ENCODE measurements around the gene ARID4B. TPM values are rescaled to one million over a fixed set of nuclear protein-coding genes. Genes with fewer than 3 reads are reported as not detected.

ARID4B gene
- total RNA-seq, 1 experiment from 2014 or later, result 34.0 TPM

GRCh38 chr1:235357485-235358373, 29.8 kb upstream of the ARID4B start:
- Histone ChIP-seq H2BK120ac (ENCODE audit: low read depth, low read length, poor library complexity, severe bottlenecking) (no peak overlapping the region), H4K91ac (ENCODE audit: insufficient read length, low read depth, low read length) (no peak overlapping the region), H3K18ac (ENCODE audit: insufficient read length, low read depth, low read length) (no peak overlapping the region), H3K56ac (ENCODE audit: insufficient read length, low read depth, low read length) (no peak overlapping the region), H2AK5ac (ENCODE audit: insufficient read length, low read length) (no peak overlapping the region), H2BK5ac (ENCODE audit: insufficient read length, low read length) (no peak overlapping the region), H3K4me2 (ENCODE audit: insufficient read depth, insufficient read length, low read length) (peak overlapping the region; percentile 35), H3K23ac (ENCODE audit: insufficient read length, low read depth, low read length) (no peak overlapping the region), H2BK20ac (ENCODE audit: low read depth, low read length, poor library complexity, severe bottlenecking) (no peak overlapping the region), H2BK15ac (ENCODE audit: low read depth, low read length) (no peak overlapping the region), H4K5ac (ENCODE audit: insufficient read length, low read depth, low read length) (no peak overlapping the region), H4K8ac (replicated peaks; ENCODE audit: insufficient read length, low read depth, low read length) (no peak overlapping the region), H3K23me2 (ENCODE audit: insufficient read length, low read depth, low read length, poor library complexity, severe bottlenecking) (no peaks in the 10 kb centered on the region), H3T11ph (ENCODE audit: low read length) (no peak overlapping the region), H3K79me1 (ENCODE audit: insufficient read depth, low read depth, low read length, poor library complexity, severe bottlenecking) (no peaks in the 10 kb centered on the region), H3K14ac (ENCODE audit: insufficient read depth, low read length) (no peak overlapping the region), H3K27ac (ENCODE audit: insufficient read length, low read depth, low read length) (no peak overlapping the region), H3K4ac (ENCODE audit: low read depth, low read length) (no peak overlapping the region), H3K9me3 (ENCODE audit: control insufficient read depth, low read depth, low read length) (no peaks in the 10 kb centered on the region), H4K20me1 (ENCODE audit: control insufficient read depth, insufficient read depth, insufficient read length) (no peaks in the 10 kb centered on the region), H2AFZ (ENCODE audit: low read length) (peak overlapping the region; percentile 59), H3K9ac (ENCODE audit: extremely low read depth, insufficient read length, low read length) (no peak overlapping the region), H3K4me1 (ENCODE audit: insufficient read depth, low read length) (peaks cover 4% of the 10 kb centered on the region; the same call in 1 of the 2 replicates), H2BK12ac (ENCODE audit: insufficient read length, low read depth, low read length) (no peak overlapping the region), H3K27me3 (ENCODE audit: insufficient read depth, low read length) (no peaks in the 10 kb centered on the region), H3K79me2 (ENCODE audit: insufficient read depth, low read length) (no peaks in the 10 kb centered on the region)
- no peak for TF ChIP-seq CTCF (conservative IDR thresholded peaks at IDR 0.05)
- DNase-seq, result peak; percentile 75
- no peak overlapping the region for H3K4me3 Mint-ChIP-seq
- H3K27ac Mint-ChIP-seq, result peak overlapping the region; percentile 19 to 78 (median 78); a peak in 6 of 7 replicates
- H3K4me1 Mint-ChIP-seq, result peaks cover 7 to 15% of the 10 kb centered on the region in 2 experiments
- no peaks in the 10 kb centered on the region for H3K27me3 Mint-ChIP-seq (ENCODE audit: low read depth)
- WGBS (ENCODE audit: extremely low coverage, insufficient read length, low lambda C conversion rate), result no CpG with 5 or more reads among the region's 11 CpGs
- H3K9me3 Mint-ChIP-seq, result no peaks in the 10 kb centered on the region
- no peaks in the 10 kb centered on the region for H3K36me3 Mint-ChIP-seq (ENCODE audit: insufficient read depth in 1 of 3, low read depth in 3 of 3)

Measured in H9 (cell line).